OCI-LY3 (cell line): ENCODE results near the gene HEATR3.

Experiments used
- H2AFZ ChIP-seq: fragments of 200-600, 300-600 bp; shearing (Covaris generic); 2 replicates; pipeline ENCODE4 v1.6.0; 2014; ENCODE audit warnings: antibody characterized with exemption, low read depth, low read length
- H3K27ac ChIP-seq: fragments of 200-600, 300-600 bp; sonication (generic); 2 replicates; pipeline ENCODE4 v1.5.1; 2014; ENCODE audit warnings: mild to moderate bottlenecking, low read length, moderate library complexity, mixed read lengths
- H3K27me3 ChIP-seq: fragments of 200-600, 300-600 bp; sonication (generic); 2 replicates; pipeline ENCODE4 v1.6.1; 2014; ENCODE audit warnings: low read depth, low read length, mixed read lengths
- H3K36me3 ChIP-seq: fragments of 200-600, 300-600 bp; sonication (generic); replicated peaks from 2 replicates; pipeline ENCODE3; 2014; ENCODE audit warnings: low read depth, low read length, mixed read lengths
- H3K4me1 ChIP-seq: fragments of 300-600, 200-600 bp; sonication (generic); 2 replicates; pipeline ENCODE4 v1.6.1; 2014; ENCODE audit warnings: low read length, mixed read lengths
- H3K4me2 ChIP-seq: fragments of 200-600, 300-600 bp; sonication (generic); 2 replicates; pipeline ENCODE4 v1.6.1; 2014; ENCODE audit warnings: low read length, mixed read lengths
- H3K4me3 ChIP-seq: fragments of 300-600, 200-600 bp; sonication (generic); 2 replicates; pipeline ENCODE4 v1.5.1; 2014; ENCODE audit warnings: antibody characterized with exemption, mild to moderate bottlenecking, low read length, moderate library complexity
- H3K79me2 ChIP-seq: fragments of 300-600, 200-600 bp; shearing (Covaris generic); 2 replicates; pipeline ENCODE4 v1.6.1; 2014; ENCODE audit warnings: mild to moderate bottlenecking, low read length, mixed read lengths
- H3K9ac ChIP-seq: fragments of 300-600, 200-600 bp; shearing (Covaris generic); 2 replicates; pipeline ENCODE4 v1.6.0; 2014; ENCODE audit warnings: mild to moderate bottlenecking, low read length, moderate library complexity
- H3K9me3 ChIP-seq: fragments of 200-600, 300-600 bp; shearing (Covaris generic); 2 replicates; pipeline ENCODE4 v1.6.1; 2014; ENCODE audit warnings: low read length, mixed read lengths; ENCODE audit not compliant: insufficient read depth
- H4K20me1 ChIP-seq: fragments of 200-600, 300-600 bp; sonication (generic); 2 replicates; pipeline ENCODE4 v1.6.1; 2016; ENCODE audit warnings: low read length, mixed read lengths; ENCODE audit not compliant: insufficient read depth
- EZH2phosphoT487 ChIP-seq: fragments of 200-600 bp; shearing (Covaris generic); IDR thresholded peaks from 2 replicates; pipeline ENCODE4 v1.6.1; 2018; ENCODE audit warnings: antibody characterized with exemption, mixed run types, low read depth
- TF ChIP-seq, protein P1 (sequence below): fragments of 200-600, 300-600 bp; sonication (generic); IDR thresholded peaks from 2 replicates; pipeline ENCODE4 v1.5.1; 2014; ENCODE audit warnings: antibody characterized with exemption, low read length, low read depth

The HEATR3 gene

GRCh38 chr16:50035468-50035992, 30.2 kb upstream of the HEATR3 start:
- H3K4me2 ChIP-seq = no peak overlapping the region
- H3K27ac ChIP-seq = no peak overlapping the region
- no peaks in the 10 kb centered on the region for H3K9me3 ChIP-seq
- H3K4me1 ChIP-seq = peaks cover 5% of the 10 kb centered on the region; the same call in 1 of the 2 replicates
- H3K4me3 ChIP-seq = no peak overlapping the region
- H3K36me3 ChIP-seq = peaks cover 19% of the 10 kb centered on the region
- H3K9ac ChIP-seq = no peak overlapping the region
- no peak overlapping the region for H2AFZ ChIP-seq
- H3K79me2 ChIP-seq = no peaks in the 10 kb centered on the region
- TF ChIP-seq, protein P1, sequence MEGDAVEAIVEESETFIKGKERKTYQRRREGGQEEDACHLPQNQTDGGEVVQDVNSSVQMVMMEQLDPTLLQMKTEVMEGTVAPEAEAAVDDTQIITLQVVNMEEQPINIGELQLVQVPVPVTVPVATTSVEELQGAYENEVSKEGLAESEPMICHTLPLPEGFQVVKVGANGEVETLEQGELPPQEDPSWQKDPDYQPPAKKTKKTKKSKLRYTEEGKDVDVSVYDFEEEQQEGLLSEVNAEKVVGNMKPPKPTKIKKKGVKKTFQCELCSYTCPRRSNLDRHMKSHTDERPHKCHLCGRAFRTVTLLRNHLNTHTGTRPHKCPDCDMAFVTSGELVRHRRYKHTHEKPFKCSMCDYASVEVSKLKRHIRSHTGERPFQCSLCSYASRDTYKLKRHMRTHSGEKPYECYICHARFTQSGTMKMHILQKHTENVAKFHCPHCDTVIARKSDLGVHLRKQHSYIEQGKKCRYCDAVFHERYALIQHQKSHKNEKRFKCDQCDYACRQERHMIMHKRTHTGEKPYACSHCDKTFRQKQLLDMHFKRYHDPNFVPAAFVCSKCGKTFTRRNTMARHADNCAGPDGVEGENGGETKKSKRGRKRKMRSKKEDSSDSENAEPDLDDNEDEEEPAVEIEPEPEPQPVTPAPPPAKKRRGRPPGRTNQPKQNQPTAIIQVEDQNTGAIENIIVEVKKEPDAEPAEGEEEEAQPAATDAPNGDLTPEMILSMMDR = no peak
- TF ChIP-seq EZH2phosphoT487 = no peak
- no peaks in the 10 kb centered on the region for H4K20me1 ChIP-seq
- H3K27me3 ChIP-seq = no peaks in the 10 kb centered on the region

DNA sequence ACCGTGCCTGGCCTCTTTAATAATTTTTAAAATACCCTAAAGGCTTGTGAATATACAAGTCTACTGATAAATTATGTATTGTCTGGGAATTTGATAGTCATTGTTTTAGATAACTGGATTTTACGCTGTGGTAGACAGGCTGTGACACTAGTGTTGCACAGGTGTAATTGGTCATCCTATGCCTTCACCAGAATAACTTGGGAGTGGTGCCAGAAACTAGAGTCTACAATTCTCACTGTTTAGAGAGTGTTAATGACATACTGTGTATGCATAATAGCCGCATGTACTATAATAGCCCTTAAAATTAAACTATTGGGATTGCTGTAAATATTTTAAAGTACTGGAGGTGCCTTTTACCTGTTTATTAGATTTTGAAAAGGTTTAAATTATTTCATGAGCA, 29.3 kb upstream of the HEATR3 start:
- H3K27ac ChIP-seq = no peak overlapping the region
- no peak overlapping the region for H3K4me3 ChIP-seq
- no peaks in the 10 kb centered on the region for H4K20me1 ChIP-seq
- H3K4me2 ChIP-seq = no peak overlapping the region
- H3K9ac ChIP-seq = no peak overlapping the region
- H3K36me3 ChIP-seq = peaks cover 16% of the 10 kb centered on the region
- no peak overlapping the region for H2AFZ ChIP-seq
- no peaks in the 10 kb centered on the region for H3K9me3 ChIP-seq
- peaks cover 5% of the 10 kb centered on the region; the same call in 1 of the 2 replicates for H3K4me1 ChIP-seq
- no peaks in the 10 kb centered on the region for H3K27me3 ChIP-seq
- H3K79me2 ChIP-seq = no peaks in the 10 kb centered on the region
- TF ChIP-seq, protein P1 = no peak
- TF ChIP-seq EZH2phosphoT487 = no peak

DNA sequence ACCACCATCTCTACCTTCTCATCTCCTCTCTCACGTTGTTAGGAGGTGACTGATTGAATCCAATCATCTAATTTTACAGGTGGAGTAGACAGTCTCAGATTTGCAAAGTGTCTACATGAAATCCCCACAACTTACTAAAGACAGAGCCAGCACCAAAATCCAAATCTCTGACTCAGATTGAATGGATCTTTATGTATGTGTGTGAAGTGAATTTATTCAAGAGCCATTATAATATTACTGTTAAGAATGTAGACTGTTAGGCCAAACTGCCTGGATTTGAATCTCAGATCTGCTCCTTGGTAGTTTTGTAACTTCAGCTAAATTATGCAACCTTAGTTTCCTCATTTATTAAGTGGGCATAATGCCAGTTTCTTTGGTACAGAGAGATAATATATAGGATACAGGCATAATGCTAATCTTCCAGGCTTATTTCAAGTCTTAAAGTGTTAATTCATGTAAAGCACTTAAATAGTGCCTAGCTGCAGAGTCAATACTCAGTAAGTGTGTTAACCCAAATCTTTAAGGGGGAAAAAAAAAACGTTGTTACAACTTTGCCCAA, 28.0 kb upstream of the HEATR3 start:
- no peak overlapping the region for H2AFZ ChIP-seq
- H3K27ac ChIP-seq = no peak overlapping the region
- H3K79me2 ChIP-seq = no peaks in the 10 kb centered on the region
- peaks cover 5% of the 10 kb centered on the region; the same call in 1 of the 2 replicates for H3K4me1 ChIP-seq
- H3K27me3 ChIP-seq = peaks cover 5% of the 10 kb centered on the region
- no peak overlapping the region for H3K4me3 ChIP-seq
- no peaks in the 10 kb centered on the region for H4K20me1 ChIP-seq
- peaks cover 11% of the 10 kb centered on the region for H3K36me3 ChIP-seq
- no peak overlapping the region for H3K9ac ChIP-seq
- H3K9me3 ChIP-seq = no peaks in the 10 kb centered on the region
- H3K4me2 ChIP-seq = no peak overlapping the region
- TF ChIP-seq, protein P1 = no peak
- no peak for TF ChIP-seq EZH2phosphoT487

DNA sequence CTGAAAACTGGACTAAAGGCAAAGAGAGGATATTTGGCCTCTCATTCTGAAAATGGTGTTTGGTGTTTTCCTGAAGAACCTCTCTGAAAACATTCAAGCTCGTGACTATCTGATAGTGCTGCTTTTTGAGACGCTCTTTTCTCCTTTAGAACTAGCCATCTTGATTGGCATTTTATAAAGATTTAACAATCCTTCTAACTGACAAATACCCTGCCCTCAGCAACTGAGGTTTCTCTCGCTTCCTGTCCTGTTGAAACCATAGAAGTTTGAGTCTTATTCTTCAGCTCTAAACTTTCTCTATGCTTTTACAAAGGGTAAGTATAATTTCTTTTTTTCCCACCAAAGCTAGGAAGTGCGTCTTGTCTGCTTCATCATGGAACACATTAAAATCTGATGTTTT, 27.5 kb upstream of the HEATR3 start:
- Histone ChIP-seq H4K20me1 (no peaks in the 10 kb centered on the region), H3K4me3 (no peak overlapping the region), H2AFZ (no peak overlapping the region), H3K4me2 (no peak overlapping the region), H3K36me3 (peaks cover 11% of the 10 kb centered on the region), H3K27ac (no peak overlapping the region), H3K9ac (no peak overlapping the region), H3K27me3 (peaks cover 10% of the 10 kb centered on the region), H3K79me2 (no peaks in the 10 kb centered on the region), H3K4me1 (peaks cover 5% of the 10 kb centered on the region; the same call in 1 of the 2 replicates), H3K9me3 (no peaks in the 10 kb centered on the region)
- TF ChIP-seq EZH2phosphoT487 = no peak
- TF ChIP-seq, protein P1 = no peak
